Activated T-cell treated with anti-CD3 and anti-CD28 coated beads for 24 hours (primary cell): ENCODE results near the gene PGF.

Source experiments
- DNase-seq: peaks from one replicate; pipeline ENCODE4 v3.0.0-alpha.2; 2020; ENCODE audit warnings: low read depth

Gene PGF

GRCh38 chr14:74898694-74899093 is 56.7 kb downstream of the PGF start:
- DNase-seq = no peak

- no peak for DNase-seq
These were observed 57.3 kb downstream of the PGF start for GRCh38 chr14:74898083-74898482.

- DNase-seq = no peak
These were observed 57.8 kb downstream of the PGF start for GRCh38 chr14:74897642-74898041.

- no peak for DNase-seq
These were observed 59.0 kb downstream of the PGF start for GRCh38 chr14:74896400-74896799.

GRCh38 chr14:74893614-74894091 is 61.7 kb downstream of the PGF start:
- DNase-seq = no peak

GRCh38 chr14:74892745-74893144 is 62.7 kb downstream of the PGF start:
- no peak for DNase-seq

GRCh38 chr14:74891870-74892269 is 63.5 kb downstream of the PGF start:
- no peak for DNase-seq
